Measurements from ENCODE around the gene CUL4B. TPM values are rescaled to one million over a fixed set of nuclear protein-coding genes. Genes with fewer than 3 reads are reported as not detected.

Gene CUL4B
- 35.9 and 106 TPM in 2 replicates for total RNA-seq

GRCh38 chrX:120560842-120561633, at the start of gene CUL4B:
Gene CUL4B (minus strand): TSS chrX:120560962. CDS start chrX:120560638, 324 bp downstream.

GRCh38 chrX:120603707-120604360, 43.1 kb upstream of the CUL4B start, which contains the start of gene MCTS1:
Gene MCTS1 (plus strand): TSS chrX:120604101. CDS start chrX:120604237, 136 bp downstream.

Small RNAs within 50 kb of the gene (small RNA-seq; reads per million reads assigned to genes)
- gene RNU7-37P (ENCODE audit: low replicate concordance), result not detected

Other genes starting within 250 kb of the CUL4B start
- gene TMEM255A, start 249.5 kb downstream of the CUL4B start, total RNA-seq, result not detected in 2 replicates
- gene ATP1B4, start 198.9 kb downstream of the CUL4B start, total RNA-seq, result not detected in 2 replicates
- gene LAMP2, start 91.7 kb downstream of the CUL4B start, total RNA-seq, result 146 and 162 TPM in 2 replicates
- 21.9 and 39.9 TPM in 2 replicates for gene MCTS1, start 43.1 kb upstream of the CUL4B start, total RNA-seq
- gene C1GALT1C1, start 69.1 kb upstream of the CUL4B start, total RNA-seq, result 21.2 and 45.1 TPM in 2 replicates

Measured in placental pericyte (primary cell).